ENCODE results near the gene ZSWIM8. TPM values are rescaled to one million over a fixed set of nuclear protein-coding genes. Genes with fewer than 3 reads are reported as not detected.

ZSWIM8 gene
- total RNA-seq, 1 experiment from 2014 or later: 41.1 TPM

- Histone ChIP-seq H3K4me3 (no peak overlapping the region), H3K4me1 (peaks cover 18% of the 10 kb centered on the region), H3K27ac (no peak overlapping the region), H3K36me3 (peaks cover 3% of the 10 kb centered on the region; the same call in 1 of the 2 replicates), H3K27me3 (no peaks in the 10 kb centered on the region), H3K9me3 (replicated peaks) (no peaks in the 10 kb centered on the region)
- DNase-seq: peak in 1 of 2 experiments; percentile 44
Measured at GRCh38 chr10:73812657-73813056, 27.3 kb downstream of the ZSWIM8 start.

GRCh38 chr10:73813333-73813732 lies 27.9 kb downstream of the ZSWIM8 start:
- Histone ChIP-seq H3K36me3 (peaks cover 3% of the 10 kb centered on the region; the same call in 1 of the 2 replicates), H3K27me3 (no peaks in the 10 kb centered on the region), H3K27ac (no peak overlapping the region), H3K4me3 (no peak overlapping the region), H3K9me3 (replicated peaks) (no peaks in the 10 kb centered on the region), H3K4me1 (peaks cover 18% of the 10 kb centered on the region)
- DNase-seq: no peak

- peaks cover 18% of the 10 kb centered on the region for H3K4me1 ChIP-seq
- H3K9me3 ChIP-seq (replicated peaks): no peaks in the 10 kb centered on the region
- no peak overlapping the region for H3K4me3 ChIP-seq
- peaks cover 3% of the 10 kb centered on the region; the same call in 1 of the 2 replicates for H3K36me3 ChIP-seq
- DNase-seq: peak; percentile 91 to 92
- peak overlapping the region; percentile 50 for H3K27ac ChIP-seq
- H3K27me3 ChIP-seq: no peaks in the 10 kb centered on the region
Measured at GRCh38 chr10:73814276-73814895, 29.0 kb downstream of the ZSWIM8 start.

- H3K9me3 ChIP-seq (replicated peaks): no peaks in the 10 kb centered on the region
- peak overlapping the region; percentile 50 for H3K27ac ChIP-seq
- H3K36me3 ChIP-seq: peaks cover 3% of the 10 kb centered on the region; the same call in 1 of the 2 replicates
- DNase-seq: peak in 1 of 2 experiments; percentile 55
- peaks cover 18% of the 10 kb centered on the region for H3K4me1 ChIP-seq
- no peak overlapping the region for H3K4me3 ChIP-seq
- no peaks in the 10 kb centered on the region for H3K27me3 ChIP-seq
Measured at GRCh38 chr10:73814896-73815718, 29.7 kb downstream of the ZSWIM8 start.

- no peaks in the 10 kb centered on the region for H3K27me3 ChIP-seq
- DNase-seq: no peak
- H3K36me3 ChIP-seq: peaks cover 3% of the 10 kb centered on the region; the same call in 1 of the 2 replicates
- no peak overlapping the region for H3K27ac ChIP-seq
- no peaks in the 10 kb centered on the region for H3K9me3 ChIP-seq (replicated peaks)
- H3K4me1 ChIP-seq: peaks cover 18% of the 10 kb centered on the region
- no peak overlapping the region for H3K4me3 ChIP-seq
Measured at GRCh38 chr10:73815719-73816030, 30.3 kb downstream of the ZSWIM8 start.

- Histone ChIP-seq H3K27ac (no peak overlapping the region), H3K27me3 (no peaks in the 10 kb centered on the region), H3K9me3 (replicated peaks) (no peaks in the 10 kb centered on the region), H3K4me3 (no peak overlapping the region), H3K36me3 (peaks cover 3% of the 10 kb centered on the region; the same call in 1 of the 2 replicates), H3K4me1 (peaks cover 17% of the 10 kb centered on the region)
- DNase-seq: no peak
Measured at GRCh38 chr10:73816917-73817729, 31.7 kb downstream of the ZSWIM8 start.

GRCh38 chr10:73817826-73818225 lies 32.4 kb downstream of the ZSWIM8 start:
- DNase-seq: no peak
- Histone ChIP-seq H3K4me1 (peaks cover 12% of the 10 kb centered on the region), H3K27me3 (no peaks in the 10 kb centered on the region), H3K9me3 (replicated peaks) (no peaks in the 10 kb centered on the region), H3K4me3 (no peak overlapping the region), H3K27ac (no peak overlapping the region), H3K36me3 (no peaks in the 10 kb centered on the region)

- H3K9me3 ChIP-seq (replicated peaks): no peaks in the 10 kb centered on the region
- peaks cover 12% of the 10 kb centered on the region for H3K4me1 ChIP-seq
- H3K36me3 ChIP-seq: no peaks in the 10 kb centered on the region; the same call in 1 of the 2 replicates
- H3K4me3 ChIP-seq: no peak overlapping the region
- no peak overlapping the region for H3K27ac ChIP-seq
- H3K27me3 ChIP-seq: no peaks in the 10 kb centered on the region
- no peak for DNase-seq
Measured at GRCh38 chr10:73818402-73818801, 33.0 kb downstream of the ZSWIM8 start.

- DNase-seq: no peak
- Histone ChIP-seq H3K36me3 (peaks cover 3% of the 10 kb centered on the region; the same call in 1 of the 2 replicates), H3K9me3 (replicated peaks) (no peaks in the 10 kb centered on the region), H3K27ac (no peak overlapping the region), H3K4me3 (no peak overlapping the region), H3K27me3 (no peaks in the 10 kb centered on the region), H3K4me1 (peaks cover 8% of the 10 kb centered on the region)
Measured at GRCh38 chr10:73819081-73819480, 33.7 kb downstream of the ZSWIM8 start.

- H3K4me3 ChIP-seq: no peak overlapping the region
Measured at GRCh38 chr10:73819513-73820093, 34.2 kb downstream of the ZSWIM8 start.

GRCh38 chr10:73823391-73823790 lies 38.0 kb downstream of the ZSWIM8 start:
- H3K4me1 ChIP-seq: no peaks in the 10 kb centered on the region
- DNase-seq: no peak
- no peak overlapping the region for H3K4me3 ChIP-seq
- no peak overlapping the region for H3K27ac ChIP-seq
- no peaks in the 10 kb centered on the region for H3K9me3 ChIP-seq (replicated peaks)
- peaks cover 3% of the 10 kb centered on the region; the same call in 1 of the 2 replicates for H3K36me3 ChIP-seq
- no peaks in the 10 kb centered on the region for H3K27me3 ChIP-seq

More at GRCh38 chr10:73819513-73820093, 34.2 kb downstream of the ZSWIM8 start:
- Histone ChIP-seq H3K27ac (no peak overlapping the region), H3K4me1 (peaks cover 5% of the 10 kb centered on the region; the same call in 1 of the 2 replicates), H3K36me3 (peaks cover 3% of the 10 kb centered on the region; the same call in 1 of the 2 replicates), H3K27me3 (no peaks in the 10 kb centered on the region), H3K9me3 (replicated peaks) (no peaks in the 10 kb centered on the region)
- no peak for DNase-seq

- H3K27ac ChIP-seq: no peak overlapping the region
- no peaks in the 10 kb centered on the region for H3K27me3 ChIP-seq
- no peak for DNase-seq
- no peak overlapping the region for H3K4me3 ChIP-seq
- H3K4me1 ChIP-seq: no peaks in the 10 kb centered on the region
- no peaks in the 10 kb centered on the region for H3K9me3 ChIP-seq (replicated peaks)
- H3K36me3 ChIP-seq: peaks cover 3% of the 10 kb centered on the region; the same call in 1 of the 2 replicates
Measured at GRCh38 chr10:73824146-73824725, 38.8 kb downstream of the ZSWIM8 start.

GRCh38 chr10:73827346-73828089 lies 42.1 kb downstream of the ZSWIM8 start:
- H3K4me3 ChIP-seq: no peak overlapping the region
- H3K27me3 ChIP-seq: no peaks in the 10 kb centered on the region
- peaks cover 3% of the 10 kb centered on the region; the same call in 1 of the 2 replicates for H3K36me3 ChIP-seq
- H3K27ac ChIP-seq: no peak overlapping the region
- no peak for DNase-seq
- no peaks in the 10 kb centered on the region for H3K4me1 ChIP-seq
- no peaks in the 10 kb centered on the region for H3K9me3 ChIP-seq (replicated peaks)
